SK-N-SH treated with all-trans-retinoic acid at 6 μM for 48 hours (cell line): Measurements from ENCODE around the gene VWA3A.

Source experiments
- ARNTL ChIP-seq: fragments of 450-650 bp; formaldehyde crosslinking; IDR thresholded peaks from 2 replicates; pipeline ENCODE4 v1.5.0; 2020; ENCODE audit warnings: low read depth, mild to moderate bottlenecking, moderate library complexity, borderline replicate concordance
- PATZ1 ChIP-seq: fragments of 250-450 bp; sonication (Bioruptor Pico); IDR thresholded peaks from 2 replicates; pipeline ENCODE4 v1.8.0; 2020; ENCODE audit warnings: mild to moderate bottlenecking, moderate library complexity, borderline replicate concordance
- ZFP30 ChIP-seq: fragments of 450-650 bp; formaldehyde crosslinking; IDR thresholded peaks from 2 replicates; pipeline ENCODE4 v1.5.0; 2022; ENCODE audit warnings: mild to moderate bottlenecking, moderate library complexity
- TF ChIP-seq, protein P1 (sequence below): fragments of 250-450 bp; sonication (Bioruptor Pico); IDR thresholded peaks from 2 replicates; pipeline ENCODE4 v1.5.1; 2020; ENCODE audit warnings: low read depth, mild to moderate bottlenecking, moderate library complexity

DNA sequence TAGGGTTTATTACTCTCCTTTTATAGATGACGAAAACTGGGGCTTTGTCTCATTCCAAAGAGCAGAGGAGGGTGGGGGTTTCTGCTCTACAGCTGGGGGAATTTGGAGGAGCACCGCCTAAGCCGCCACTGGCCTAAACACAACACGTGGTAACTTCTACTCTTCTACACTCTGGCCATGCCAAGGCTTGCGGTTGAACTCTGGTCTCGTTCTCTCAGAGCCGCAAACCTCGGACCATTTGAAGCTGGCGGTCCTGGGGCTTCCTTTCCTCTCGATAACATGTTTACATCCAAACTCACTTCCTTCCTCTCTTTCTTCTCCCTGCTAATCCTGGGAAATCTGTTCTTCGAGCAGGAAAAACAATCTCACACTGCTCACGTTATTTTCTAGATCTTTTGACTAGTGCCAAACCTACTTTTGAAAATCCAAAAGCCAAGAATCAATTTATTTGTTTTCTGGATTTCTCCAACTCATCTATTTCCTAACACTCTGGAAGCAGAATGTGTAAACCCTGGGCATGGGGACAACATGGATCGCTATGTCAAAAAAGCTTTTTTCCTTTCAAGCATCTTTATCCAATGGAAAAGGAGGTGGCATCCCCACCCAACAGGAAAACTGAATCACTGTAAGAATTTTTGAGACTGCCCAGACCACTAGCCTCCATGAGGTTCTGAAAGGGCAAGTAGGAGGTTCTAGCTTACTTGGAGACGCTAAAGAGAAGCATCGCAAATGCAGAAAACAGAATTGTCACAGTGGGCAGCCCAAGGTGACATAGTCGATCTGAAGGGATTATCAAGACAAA, 100.1 kb downstream of the VWA3A start:
- TF ChIP-seq PATZ1 (CRISPR knock-in tag) (no peak), ZFP30 (CRISPR knock-in tag) (no peak), ARNTL (no peak)
- TF ChIP-seq, protein P1, sequence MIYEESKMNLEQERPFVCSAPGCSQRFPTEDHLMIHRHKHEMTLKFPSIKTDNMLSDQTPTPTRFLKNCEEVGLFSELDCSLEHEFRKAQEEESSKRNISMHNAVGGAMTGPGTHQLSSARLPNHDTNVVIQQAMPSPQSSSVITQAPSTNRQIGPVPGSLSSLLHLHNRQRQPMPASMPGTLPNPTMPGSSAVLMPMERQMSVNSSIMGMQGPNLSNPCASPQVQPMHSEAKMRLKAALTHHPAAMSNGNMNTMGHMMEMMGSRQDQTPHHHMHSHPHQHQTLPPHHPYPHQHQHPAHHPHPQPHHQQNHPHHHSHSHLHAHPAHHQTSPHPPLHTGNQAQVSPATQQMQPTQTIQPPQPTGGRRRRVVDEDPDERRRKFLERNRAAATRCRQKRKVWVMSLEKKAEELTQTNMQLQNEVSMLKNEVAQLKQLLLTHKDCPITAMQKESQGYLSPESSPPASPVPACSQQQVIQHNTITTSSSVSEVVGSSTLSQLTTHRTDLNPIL (CRISPR knock-in tag), result no peak
